Activated CD8-positive, alpha-beta memory T cell treated with anti-CD3 and anti-CD28 coated beads, Interleukin-2, amount 50 U/mL, for 1 hour (primary cell): ENCODE measurements around the gene ADGRA1.

ENCODE experiments used
- DNase-seq: peaks from one replicate; pipeline ENCODE4 v3.0.0-alpha.2; 2020; ENCODE audit errors: extremely low read depth

The ADGRA1 gene

DNA sequence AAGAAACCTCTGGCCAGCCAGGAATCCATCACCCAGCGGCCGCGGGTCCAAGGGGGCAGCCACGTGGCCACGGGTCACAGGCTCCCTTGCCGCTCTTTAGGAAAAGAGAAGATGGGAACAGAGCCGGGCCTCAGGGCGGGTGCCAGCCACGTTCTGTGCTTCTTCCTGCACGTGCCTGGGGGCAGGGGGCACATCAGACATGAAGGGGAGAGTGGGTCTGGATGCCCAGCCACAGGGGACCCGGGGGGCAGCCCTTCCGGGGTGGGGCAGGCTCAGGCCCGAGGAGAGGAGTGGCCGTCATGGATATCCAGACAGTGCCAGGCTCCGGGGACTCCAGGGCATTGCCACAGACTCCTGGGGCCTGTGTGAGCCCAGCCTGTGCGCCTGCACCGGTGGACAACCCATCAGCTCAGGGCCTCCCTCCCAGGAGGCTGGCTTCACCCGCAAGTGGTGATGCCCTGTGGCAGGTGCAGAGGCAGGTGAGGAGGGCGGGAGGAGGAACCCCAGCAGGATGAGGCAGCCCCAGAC is 31.0 kb upstream of the ADGRA1 start:
- no peak for DNase-seq

- no peak for DNase-seq
Measured at GRCh38 chr10:133058331-133059092, 29.2 kb upstream of the ADGRA1 start.

DNA sequence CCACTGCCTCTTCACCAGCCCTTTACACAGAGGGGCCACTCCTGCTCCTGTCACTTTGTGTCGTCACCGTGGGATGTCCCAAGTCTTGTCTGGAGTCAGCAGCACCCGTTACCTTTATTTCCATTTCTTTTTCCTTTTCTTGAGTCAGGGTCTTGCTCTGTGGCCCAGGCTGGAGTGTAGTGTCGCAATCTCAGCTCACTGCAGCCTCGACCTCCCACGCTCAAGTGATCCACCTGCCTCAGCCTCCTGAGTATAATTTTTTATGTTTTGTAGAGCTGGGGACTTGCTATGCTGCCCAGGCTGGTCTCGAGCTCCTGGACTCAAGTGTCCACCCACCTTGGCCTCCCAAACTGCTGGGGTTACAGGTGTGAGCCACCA is 28.6 kb upstream of the ADGRA1 start:
- DNase-seq = no peak

GRCh38 chr10:133059571-133059970 is 28.2 kb upstream of the ADGRA1 start:
- no peak for DNase-seq

DNA sequence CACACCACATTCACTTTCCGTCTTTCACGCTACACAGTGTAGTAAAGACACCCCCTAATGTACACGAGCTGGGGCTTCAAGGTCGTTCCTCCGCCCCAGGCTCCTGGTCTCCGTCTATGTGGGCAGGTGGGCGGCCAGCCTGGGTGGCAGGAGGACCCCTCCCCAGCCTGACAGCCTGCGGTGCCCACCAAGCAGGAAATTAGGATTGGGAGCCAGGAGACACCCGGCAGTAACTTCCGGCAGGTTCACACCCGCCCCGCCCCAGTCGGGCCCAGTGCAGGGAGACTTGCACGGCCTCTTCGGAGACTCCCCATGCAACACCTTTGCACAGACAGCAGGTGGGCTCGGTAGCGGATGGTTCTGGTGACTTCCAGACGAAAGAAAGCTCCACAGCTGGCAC is 27.7 kb upstream of the ADGRA1 start:
- DNase-seq = no peak

DNA sequence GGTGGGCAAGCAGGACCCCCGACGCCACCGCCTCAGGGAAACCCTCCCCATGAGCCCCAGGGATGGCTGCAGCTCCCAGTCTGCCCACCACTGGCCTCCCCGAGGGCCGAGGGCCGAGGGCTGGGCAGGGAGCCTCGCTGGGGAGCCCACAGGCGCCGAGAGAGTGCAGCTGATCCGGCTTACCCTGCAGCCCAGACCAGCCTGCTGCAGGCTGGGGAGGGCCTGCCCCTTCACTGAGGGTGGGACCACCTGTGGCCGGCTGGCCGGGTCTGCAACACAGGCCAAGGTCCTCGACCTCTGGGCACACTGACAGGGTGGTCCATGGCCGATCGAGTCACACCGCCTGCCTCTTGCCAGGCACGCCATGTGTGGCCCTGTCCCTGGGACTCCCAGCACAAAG is 27.3 kb upstream of the ADGRA1 start:
- no peak for DNase-seq

GRCh38 chr10:133060881-133061280 is 26.8 kb upstream of the ADGRA1 start:
- no peak for DNase-seq

- DNase-seq = no peak
Measured at GRCh38 chr10:133061296-133062038, 26.3 kb upstream of the ADGRA1 start.

GRCh38 chr10:133062085-133062484 is 25.6 kb upstream of the ADGRA1 start:
- no peak for DNase-seq

GRCh38 chr10:133062635-133063034 is 25.1 kb upstream of the ADGRA1 start:
- no peak for DNase-seq

DNA sequence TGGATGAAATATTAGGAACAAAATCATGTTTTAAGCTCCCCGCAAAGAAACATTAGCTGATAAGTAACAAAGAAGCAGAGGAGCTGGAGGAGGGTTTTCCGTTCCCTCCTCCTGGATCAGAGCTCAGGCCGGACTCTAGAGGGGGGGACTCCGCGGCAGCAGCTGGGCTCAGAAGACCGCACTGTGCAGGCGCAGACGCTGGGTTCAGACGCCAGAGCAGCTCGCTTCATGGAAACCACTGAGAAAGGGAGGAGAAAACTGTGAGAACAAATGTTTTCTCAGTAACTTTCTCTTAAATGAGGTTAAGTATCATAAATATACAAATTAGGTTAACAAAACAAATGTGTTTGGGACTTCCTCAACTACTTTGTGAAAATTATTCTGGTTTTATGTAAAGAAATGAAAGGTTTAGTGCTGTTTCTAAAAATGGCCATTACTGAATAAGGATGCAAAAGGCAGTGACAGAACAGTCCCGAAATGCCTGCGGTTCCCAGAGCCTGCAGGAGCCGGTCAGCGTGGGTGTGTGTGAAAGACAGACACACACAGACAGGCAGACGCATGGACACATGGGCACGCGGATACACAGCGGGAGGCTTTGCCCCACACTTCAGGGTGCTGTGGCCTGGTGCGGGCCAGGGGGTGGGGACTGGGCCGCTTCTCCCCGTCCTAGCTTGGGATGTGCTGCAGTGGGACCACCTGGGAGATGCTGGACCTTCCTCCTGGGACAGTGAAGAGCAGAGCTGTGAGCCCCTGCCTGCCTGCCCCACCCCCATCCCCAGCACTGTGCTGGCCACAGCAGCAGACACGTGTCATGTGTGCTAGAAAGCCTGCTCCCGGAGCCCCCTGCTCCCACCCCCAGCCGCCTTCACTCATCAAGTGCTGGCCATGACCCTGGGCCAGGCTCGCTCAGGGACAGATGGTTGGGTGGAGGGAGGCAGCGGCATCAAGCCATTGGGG is 20.3 kb upstream of the ADGRA1 start:
- DNase-seq = no peak

DNA sequence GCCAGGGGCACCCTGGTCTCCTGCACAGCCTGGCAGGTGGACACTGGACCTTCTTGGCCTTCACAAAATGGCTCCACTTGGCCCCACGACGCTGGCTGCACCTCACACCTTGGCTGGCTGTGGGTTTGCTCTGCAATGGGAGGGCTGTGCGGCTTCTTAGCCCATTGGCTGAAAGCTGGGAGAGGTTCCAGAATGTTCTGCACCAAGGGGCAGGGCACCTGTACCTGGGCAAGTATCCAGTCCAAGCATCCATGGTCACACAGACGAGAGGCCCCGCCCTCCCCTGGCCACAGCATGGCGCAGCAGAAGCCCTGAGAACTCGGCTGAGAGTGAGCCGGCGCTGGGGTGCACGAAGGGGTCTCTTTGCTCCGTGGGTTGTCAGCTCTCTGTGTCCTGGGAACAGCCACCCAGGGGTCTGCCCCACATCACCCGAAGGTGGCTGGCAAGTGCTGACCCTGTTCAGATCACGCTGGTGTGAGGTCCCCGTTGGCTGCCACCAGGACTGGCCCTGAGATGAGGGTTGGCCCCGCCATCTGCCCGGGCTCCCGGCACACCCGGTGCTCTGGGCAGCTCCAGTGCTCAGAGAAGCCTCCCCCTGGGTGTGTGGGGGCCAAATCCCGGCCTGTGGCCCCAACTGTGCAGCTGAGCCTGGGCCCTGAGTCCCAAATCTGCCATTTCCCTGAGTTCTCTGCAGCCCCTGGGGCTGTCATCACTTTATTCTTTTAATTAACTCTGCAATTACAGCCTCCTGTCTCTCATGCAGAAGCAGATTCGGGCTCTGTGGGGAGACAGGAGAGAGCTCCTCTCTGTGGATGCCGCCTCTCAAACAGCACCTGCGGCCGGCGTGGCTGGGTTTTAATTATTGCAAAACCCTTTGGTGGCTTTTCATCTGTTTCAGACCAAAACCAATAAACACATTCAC is 19.4 kb upstream of the ADGRA1 start:
- no peak for DNase-seq

DNA sequence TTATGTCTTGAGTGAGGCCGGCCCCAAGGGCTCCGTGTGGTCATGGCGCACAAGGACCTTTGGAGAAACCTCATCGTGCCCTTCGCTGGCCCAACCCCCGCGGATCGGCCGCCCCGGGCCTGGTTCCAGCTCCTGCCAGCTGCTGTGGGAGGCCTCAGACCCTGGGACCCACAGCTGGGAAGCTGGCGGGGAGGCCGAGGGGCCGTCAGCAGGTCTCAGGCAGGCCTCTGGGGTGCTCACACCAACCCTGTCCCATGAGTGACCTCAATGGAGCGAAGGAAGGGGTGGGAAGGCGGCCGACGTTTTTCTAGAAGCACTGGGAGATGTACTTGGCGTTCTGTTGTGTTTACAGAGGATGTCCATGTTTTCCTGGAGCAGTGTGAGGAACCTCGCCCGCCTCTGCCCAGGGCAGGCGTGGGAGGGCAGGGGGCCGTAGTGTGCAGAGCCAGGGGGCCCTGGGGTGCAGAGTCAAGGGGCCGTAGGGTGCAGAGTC is 18.6 kb upstream of the ADGRA1 start:
- no peak for DNase-seq

DNA sequence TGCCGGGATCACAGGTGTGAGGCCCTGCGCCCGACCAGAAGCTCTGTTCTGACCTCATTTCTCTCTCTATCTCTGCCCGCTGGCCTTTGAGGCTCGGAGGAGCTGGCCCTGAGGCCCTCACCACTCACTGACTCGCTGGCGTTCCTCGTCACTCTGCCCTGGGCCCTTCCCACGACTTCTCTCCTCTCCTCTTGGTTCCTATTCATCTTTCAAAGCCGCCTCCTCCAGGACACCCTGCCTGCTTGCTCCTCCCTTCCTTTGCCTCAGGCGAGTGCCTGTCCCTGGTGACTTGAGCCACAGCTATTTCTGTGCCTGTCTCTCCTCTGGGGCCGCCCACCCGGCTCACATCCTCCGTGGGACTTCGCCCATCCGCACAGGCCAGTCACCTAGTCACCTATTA is 17.3 kb upstream of the ADGRA1 start:
- no peak for DNase-seq

DNA sequence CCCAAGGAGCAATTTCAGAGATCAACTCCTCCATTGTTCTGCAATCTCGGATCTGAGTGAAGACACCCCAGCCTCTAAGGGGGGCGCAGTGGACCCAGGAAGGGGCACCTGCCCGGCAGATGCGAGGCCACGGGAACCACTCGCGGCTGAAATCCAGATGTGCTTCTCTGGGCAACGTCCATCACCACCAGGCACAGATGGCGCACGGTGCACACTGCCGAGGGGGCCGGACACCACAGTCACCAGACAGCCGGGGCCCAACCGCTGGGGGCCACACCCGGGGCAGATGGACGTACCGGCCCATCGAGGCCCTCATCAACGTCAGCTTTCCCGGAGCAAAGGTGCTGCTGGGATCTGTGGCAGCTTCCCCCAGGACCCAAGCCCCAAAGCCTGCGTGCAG is 16.9 kb upstream of the ADGRA1 start:
- DNase-seq = no peak

- DNase-seq = no peak
Measured at GRCh38 chr10:133071733-133072132, 16.0 kb upstream of the ADGRA1 start.

DNA sequence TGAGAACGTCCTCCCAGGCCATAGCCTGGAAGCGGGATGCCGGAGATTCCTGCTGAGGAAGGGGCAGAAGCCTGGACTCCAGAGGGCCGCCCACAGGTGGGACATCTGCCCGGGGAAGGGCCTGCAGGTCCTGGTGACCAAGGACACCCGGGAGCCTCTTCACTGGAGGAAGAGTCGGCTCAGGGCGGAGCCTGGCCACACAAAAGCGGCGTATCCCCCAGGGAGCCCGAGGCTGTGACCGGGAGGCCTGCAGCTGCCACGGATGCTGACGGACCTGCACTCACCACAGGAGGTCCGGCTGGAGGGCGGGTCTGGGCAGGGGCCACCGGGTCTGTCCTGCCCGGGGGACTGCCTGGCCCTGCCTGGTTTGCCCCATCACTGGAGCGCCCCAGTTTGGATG is 15.5 kb upstream of the ADGRA1 start:
- no peak for DNase-seq

DNA sequence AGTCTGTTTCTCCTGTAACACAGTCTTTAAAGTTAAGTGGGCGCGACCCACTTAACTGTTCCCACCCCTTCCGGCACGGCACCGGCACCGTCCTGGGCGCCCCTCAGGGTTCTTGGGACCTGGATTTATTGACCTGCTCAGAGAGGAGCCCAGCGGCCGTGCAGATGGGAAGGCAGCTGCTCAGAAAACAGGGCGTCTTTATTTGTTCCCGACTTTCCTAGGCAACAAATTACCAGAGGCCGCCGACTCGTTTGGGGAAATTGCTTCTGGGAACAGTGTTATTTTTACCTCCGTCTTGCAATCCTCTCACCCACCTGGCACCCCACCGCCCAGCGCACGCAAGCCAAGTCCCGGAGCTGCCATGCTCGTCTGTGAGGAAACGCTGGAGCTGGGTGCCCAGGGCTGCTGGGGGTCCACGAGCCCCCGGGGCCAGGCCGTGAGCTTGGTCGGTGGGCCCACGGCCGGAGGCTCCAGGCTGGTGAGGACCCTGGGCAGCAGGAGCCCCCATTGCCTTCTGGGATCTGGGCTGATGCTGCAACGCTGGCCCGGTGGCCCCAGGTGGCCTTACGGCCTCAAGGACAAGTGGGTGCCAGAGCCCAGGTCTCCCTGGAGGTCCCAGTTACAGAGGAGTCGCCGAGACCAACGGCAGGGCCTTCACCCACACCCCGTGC is 14.9 kb upstream of the ADGRA1 start:
- DNase-seq = no peak

DNA sequence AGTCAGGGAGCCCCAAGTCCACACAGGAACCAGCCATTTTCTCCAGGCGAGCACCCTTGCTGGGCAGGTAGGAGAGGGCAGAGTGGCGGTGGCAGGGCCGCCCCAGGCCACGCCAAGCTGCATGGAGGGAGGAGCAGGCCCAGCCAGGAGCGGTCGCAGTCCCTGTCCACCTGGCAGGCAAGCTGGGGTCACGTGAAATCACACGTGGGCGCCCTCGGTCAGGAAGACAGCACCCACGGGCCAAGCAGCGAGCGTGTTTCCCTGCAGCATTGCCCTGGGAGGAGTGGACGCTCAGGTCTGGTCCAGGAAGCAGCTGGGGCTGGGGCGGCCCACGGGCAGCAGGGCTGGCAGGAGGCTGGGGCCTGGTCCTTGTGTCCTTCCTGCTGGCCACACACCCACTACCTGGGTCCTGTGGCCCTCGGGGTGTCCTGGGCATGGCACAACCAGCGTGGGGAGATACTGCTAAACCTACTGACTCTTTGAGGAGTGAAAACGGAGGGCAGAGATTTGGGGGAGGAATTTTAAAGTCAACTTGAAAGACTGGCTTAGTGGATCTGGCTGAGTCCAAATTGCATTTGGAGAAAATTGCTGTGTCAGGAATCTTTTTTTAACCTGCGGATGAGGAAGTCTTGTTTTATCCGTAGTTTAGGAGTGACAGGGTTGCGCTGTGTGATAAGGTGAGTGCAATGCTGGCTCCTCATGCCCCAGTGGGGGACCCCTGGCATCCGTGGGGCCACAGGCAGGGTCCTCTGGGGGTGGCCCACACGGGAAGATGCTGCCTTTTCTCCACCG is 12.2 kb upstream of the ADGRA1 start:
- no peak for DNase-seq
